Smooth muscle cell (in vitro differentiated cells): Measurements from ENCODE around the gene HMGCS2. TPM values are rescaled to one million over a fixed set of nuclear protein-coding genes. Genes with fewer than 3 reads are reported as not detected.

Experiments used
- DNase-seq: peaks from one replicate; lab custom pipeline; 2025; ENCODE audit not compliant: unreplicated experiment; lab: John Stamatoyannopoulos, UW
- H2AFZ ChIP-seq: fragments of 200-600 bp; sonication (generic); 2 replicates; pipeline ENCODE4 v1.6.0; 2016; ENCODE audit warnings: antibody characterized with exemption, low read depth, mild to moderate bottlenecking
- H3F3A ChIP-seq: fragments of 200-600 bp; sonication (generic); 2 replicates; pipeline ENCODE4 v1.6.0; 2017; ENCODE audit warnings: antibody characterized with exemption, low read depth
- H3K27ac ChIP-seq: fragments of 200-600 bp; sonication (generic); 2 replicates; pipeline ENCODE4 v1.5.1; 2016; ENCODE audit warnings: low read depth, mild to moderate bottlenecking
- H3K27me3 ChIP-seq: fragments of 200-600 bp; sonication (generic); 2 replicates; pipeline ENCODE4 v1.6.1; 2016; ENCODE audit warnings: low read depth, mild to moderate bottlenecking
- H3K36me3 ChIP-seq: fragments of 200-600 bp; sonication (generic); 2 replicates; pipeline ENCODE4 v1.5.1; 2016; ENCODE audit warnings: low read depth
- H3K4me1 ChIP-seq: fragments of 200-600 bp; sonication (generic); 2 replicates; pipeline ENCODE4 v1.5.1; 2016; ENCODE audit warnings: low read depth
- H3K4me2 ChIP-seq: fragments of 200-600 bp; sonication (generic); 2 replicates; pipeline ENCODE4 v1.6.0; 2016; ENCODE audit warnings: mild to moderate bottlenecking
- H3K4me3 ChIP-seq: fragments of 200-600 bp; sonication (generic); 2 replicates; pipeline ENCODE4 v1.5.1; 2016; ENCODE audit warnings: mild to moderate bottlenecking
- H3K79me2 ChIP-seq: fragments of 200-600 bp; sonication (generic); 2 replicates; pipeline ENCODE4 v1.6.0; 2016; ENCODE audit warnings: low read depth, mild to moderate bottlenecking
- H3K9ac ChIP-seq: fragments of 200-600 bp; sonication (generic); 2 replicates; pipeline ENCODE4 v1.6.0; 2016; ENCODE audit warnings: low read depth
- H3K9me3 ChIP-seq: fragments of 200-600 bp; sonication (generic); replicated peaks from 2 replicates; pipeline ENCODE4 v1.5.1; 2016; ENCODE audit warnings: low read depth
- H4K20me1 ChIP-seq: fragments of 200-600 bp; sonication (generic); 2 replicates; pipeline ENCODE4 v1.6.0; 2016; ENCODE audit warnings: low read depth
- WGBS: methylation state at CpG from one replicate; pipeline ENCODE4 v1.1.7; 2016; ENCODE audit warnings: low lambda C conversion rate; 5-methylcytosine and 5-hydroxymethylcytosine counted together
- polyA plus RNA-seq: library from polyadenylated mRNA; unstranded; fragments of >200 nt; fragmentation: Nextera tagmentation; extraction: Ambion mirVana; gene quantifications from 2 replicates; pipeline ENCODE4 v1.2.1, GENCODE V29; 2016
- total RNA-seq: library from RNA; depleted of rRNA; stranded (reverse); fragments of >200 nt; gene quantifications from 2 replicates; pipeline ENCODE4 v1.2.3, GENCODE V29; 2014
- TF ChIP-seq, protein P1 (sequence below): fragments of 200-600 bp; sonication (generic); IDR thresholded peaks from 2 replicates; pipeline ENCODE4 v1.5.1; 2017; ENCODE audit warnings: borderline replicate concordance, mild to moderate bottlenecking, antibody characterized with exemption; ENCODE audit not compliant: insufficient read depth, poor library complexity, severe bottlenecking

HMGCS2 gene
- total and polyA plus RNA-seq, 2 experiments from 2014 or later, result not detected

DNA sequence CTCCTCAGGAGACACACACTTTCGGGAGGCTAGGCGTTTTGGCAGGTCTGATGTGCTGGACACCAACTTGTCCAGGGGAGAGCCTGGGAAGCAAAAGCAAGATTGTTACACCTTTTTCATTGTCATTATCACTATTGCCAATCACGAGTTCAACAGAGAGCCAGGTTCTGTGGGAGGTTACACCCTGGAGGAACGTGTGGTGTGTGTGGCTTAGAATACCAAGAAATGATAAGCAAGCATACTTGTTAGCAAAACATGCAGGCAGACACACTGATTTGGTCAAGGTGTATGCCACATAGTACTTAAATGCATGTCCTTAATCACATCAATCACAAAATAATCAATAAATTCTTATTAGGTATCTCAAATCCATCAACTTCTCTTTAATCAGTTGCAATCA, 16.1 kb downstream of the HMGCS2 start:
- DNase-seq, result no peak
- Histone ChIP-seq H3K9ac (no peak overlapping the region), H3K79me2 (no peaks in the 10 kb centered on the region), H3K4me1 (peaks cover 9% of the 10 kb centered on the region), H4K20me1 (no peaks in the 10 kb centered on the region), H3K4me3 (no peak overlapping the region), H3K27ac (no peak overlapping the region), H3K9me3 (no peaks in the 10 kb centered on the region), H3K4me2 (no peak overlapping the region), H3K27me3 (no peaks in the 10 kb centered on the region), H3F3A (no peaks in the 10 kb centered on the region), H2AFZ (no peak overlapping the region), H3K36me3 (no peaks in the 10 kb centered on the region)
- WGBS, result 92% methylated on average over 4 of the region's 4 CpGs
- TF ChIP-seq, protein P1, sequence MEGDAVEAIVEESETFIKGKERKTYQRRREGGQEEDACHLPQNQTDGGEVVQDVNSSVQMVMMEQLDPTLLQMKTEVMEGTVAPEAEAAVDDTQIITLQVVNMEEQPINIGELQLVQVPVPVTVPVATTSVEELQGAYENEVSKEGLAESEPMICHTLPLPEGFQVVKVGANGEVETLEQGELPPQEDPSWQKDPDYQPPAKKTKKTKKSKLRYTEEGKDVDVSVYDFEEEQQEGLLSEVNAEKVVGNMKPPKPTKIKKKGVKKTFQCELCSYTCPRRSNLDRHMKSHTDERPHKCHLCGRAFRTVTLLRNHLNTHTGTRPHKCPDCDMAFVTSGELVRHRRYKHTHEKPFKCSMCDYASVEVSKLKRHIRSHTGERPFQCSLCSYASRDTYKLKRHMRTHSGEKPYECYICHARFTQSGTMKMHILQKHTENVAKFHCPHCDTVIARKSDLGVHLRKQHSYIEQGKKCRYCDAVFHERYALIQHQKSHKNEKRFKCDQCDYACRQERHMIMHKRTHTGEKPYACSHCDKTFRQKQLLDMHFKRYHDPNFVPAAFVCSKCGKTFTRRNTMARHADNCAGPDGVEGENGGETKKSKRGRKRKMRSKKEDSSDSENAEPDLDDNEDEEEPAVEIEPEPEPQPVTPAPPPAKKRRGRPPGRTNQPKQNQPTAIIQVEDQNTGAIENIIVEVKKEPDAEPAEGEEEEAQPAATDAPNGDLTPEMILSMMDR, result no peak

DNA sequence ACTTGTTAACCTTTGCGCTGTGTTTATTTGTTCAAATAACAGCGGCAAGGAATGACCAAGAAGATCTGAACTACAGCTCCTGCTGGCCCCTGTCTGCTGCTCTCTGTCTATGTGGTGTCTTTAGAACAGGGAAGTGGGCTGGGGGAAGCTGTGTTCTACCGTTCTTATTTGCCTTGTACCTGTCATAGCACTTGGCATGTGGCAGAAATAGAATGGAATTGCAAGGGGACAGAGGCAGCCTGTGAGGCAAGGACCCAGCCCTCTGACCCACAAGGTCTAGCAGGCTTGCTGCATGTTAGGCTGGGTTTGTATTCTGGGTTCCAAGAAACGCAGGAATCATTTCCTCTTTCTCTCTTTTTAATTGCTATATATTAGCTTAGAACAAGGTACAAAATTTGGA, 20.7 kb downstream of the HMGCS2 start:
- H3K9me3 ChIP-seq, result no peaks in the 10 kb centered on the region
- H4K20me1 ChIP-seq, result no peaks in the 10 kb centered on the region
- WGBS, result 84% methylated on average over 4 of the region's 4 CpGs
- no peaks in the 10 kb centered on the region for H3K27me3 ChIP-seq
- TF ChIP-seq, protein P1, result no peak
- H3K4me1 ChIP-seq, result peaks cover 17% of the 10 kb centered on the region
- H3K36me3 ChIP-seq, result no peaks in the 10 kb centered on the region
- no peak overlapping the region for H3K4me3 ChIP-seq
- H2AFZ ChIP-seq, result no peak overlapping the region
- no peaks in the 10 kb centered on the region for H3K79me2 ChIP-seq
- no peak overlapping the region for H3K9ac ChIP-seq
- peaks cover 32% of the 10 kb centered on the region for H3F3A ChIP-seq
- H3K4me2 ChIP-seq, result peak overlapping the region; percentile 70
- DNase-seq, result no peak
- peak overlapping the region; percentile 30 for H3K27ac ChIP-seq

DNA sequence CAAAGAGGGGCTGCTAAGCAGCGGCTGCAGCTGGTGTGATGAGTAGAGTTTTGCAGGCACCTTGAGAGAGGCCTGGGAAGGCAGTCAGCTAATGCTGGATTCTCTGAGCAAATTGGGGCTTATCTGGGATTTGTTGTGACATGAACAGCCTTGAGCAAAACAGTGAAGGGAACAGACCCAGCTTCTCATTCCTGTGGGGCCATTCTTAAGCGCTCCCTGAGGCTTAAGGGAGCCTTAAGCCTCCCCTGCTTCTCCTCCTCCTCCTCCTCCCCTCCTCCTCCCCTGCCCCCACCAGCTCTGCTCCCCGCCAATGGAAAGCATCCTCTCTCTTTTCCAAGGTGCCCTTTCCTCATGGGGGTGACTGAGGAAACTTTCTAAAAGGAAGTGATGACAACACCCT, 21.3 kb downstream of the HMGCS2 start:
- Histone ChIP-seq H3F3A (peaks cover 32% of the 10 kb centered on the region), H3K27ac (peak overlapping the region; percentile 30), H2AFZ (no peak overlapping the region), H3K79me2 (no peaks in the 10 kb centered on the region), H4K20me1 (no peaks in the 10 kb centered on the region), H3K9me3 (no peaks in the 10 kb centered on the region), H3K4me1 (peaks cover 17% of the 10 kb centered on the region), H3K36me3 (no peaks in the 10 kb centered on the region), H3K27me3 (no peaks in the 10 kb centered on the region), H3K4me3 (no peak overlapping the region), H3K9ac (no peak overlapping the region), H3K4me2 (peak overlapping the region; percentile 70)
- TF ChIP-seq, protein P1, result no peak
- WGBS, result 0% methylated on average over 2 of the region's 3 CpGs
- no peak for DNase-seq

DNA sequence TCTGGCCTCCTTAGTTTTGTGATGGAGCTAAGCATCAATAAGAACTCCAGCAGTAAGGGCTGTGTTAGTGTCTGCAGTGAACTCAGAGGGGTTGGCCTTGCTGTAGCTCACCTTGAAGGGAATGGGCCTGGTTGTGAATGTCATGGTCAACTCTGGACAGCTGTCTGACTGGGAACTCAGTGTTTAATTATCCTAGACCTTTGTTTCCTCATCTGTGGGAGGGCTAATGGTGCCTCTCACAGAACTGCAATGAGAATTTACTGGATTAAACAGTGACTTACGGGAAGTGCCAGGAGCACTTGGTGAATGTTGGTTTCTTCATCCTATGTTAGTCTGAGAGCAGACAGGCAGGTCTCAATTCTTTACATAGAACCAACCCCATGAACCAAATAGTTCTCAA, 23.7 kb downstream of the HMGCS2 start:
- TF ChIP-seq, protein P1, result no peak
- Histone ChIP-seq H3K79me2 (no peaks in the 10 kb centered on the region), H3K27ac (no peak overlapping the region), H3K36me3 (no peaks in the 10 kb centered on the region), H3K9me3 (no peaks in the 10 kb centered on the region), H3K4me1 (peaks cover 17% of the 10 kb centered on the region), H3K4me3 (no peak overlapping the region), H2AFZ (no peak overlapping the region), H3F3A (peaks cover 32% of the 10 kb centered on the region), H3K4me2 (no peak overlapping the region), H3K9ac (no peak overlapping the region), H4K20me1 (no peaks in the 10 kb centered on the region), H3K27me3 (no peaks in the 10 kb centered on the region)
- 71% methylated on average over 1 of the region's 1 CpG for WGBS
- DNase-seq, result no peak
